Endodermal cell (in vitro differentiated cells): Measurements from ENCODE around the gene TCEAL3. TPM values are rescaled to one million over a fixed set of nuclear protein-coding genes. Genes with fewer than 3 reads are reported as not detected.
A peak's percentile ranks its signal among the peaks of the same experiment; 100 is the strongest.
"Not testable (repeated sequence)": the region's sequence is repeated elsewhere in the genome, so short reads cannot be mapped to it uniquely, and the experiment has no call there.

Experiments
- DNase-seq: peaks from one replicate; pipeline ENCODE4 v3.0.0-alpha.2; 2017
- H3K27ac ChIP-seq: 2 replicates; pipeline ENCODE4 v1.5.1; 2013; ENCODE audit warnings: mild to moderate bottlenecking, low read depth, low read length, moderate library complexity
- H3K27me3 ChIP-seq: 2 replicates; pipeline ENCODE4 v1.6.1; 2013; ENCODE audit warnings: mild to moderate bottlenecking, low read length, moderate library complexity; ENCODE audit not compliant: insufficient read depth, control insufficient read depth, poor library complexity, severe bottlenecking
- H3K36me3 ChIP-seq: 2 replicates; pipeline ENCODE4 v1.7.0; 2013; ENCODE audit warnings: mild to moderate bottlenecking, low read length, moderate library complexity; ENCODE audit not compliant: control insufficient read depth, insufficient read depth
- H3K4me1 ChIP-seq: one replicate; pipeline ENCODE4 v1.7.0; 2013; ENCODE audit warnings: low read length; ENCODE audit not compliant: control insufficient read depth, insufficient read depth
- H3K4me3 ChIP-seq: 2 replicates; pipeline ENCODE4 v1.5.1; 2013; ENCODE audit warnings: mild to moderate bottlenecking, low read length, moderate library complexity
- H3K9ac ChIP-seq: 2 replicates; pipeline ENCODE4 v1.6.1; 2013; ENCODE audit warnings: mild to moderate bottlenecking, low read length, moderate library complexity; ENCODE audit not compliant: poor library complexity, severe bottlenecking; ENCODE audit errors: extremely low read depth
- H3K9me3 ChIP-seq: 2 replicates; pipeline ENCODE4 v1.6.1; 2013; ENCODE audit warnings: mild to moderate bottlenecking, low read length, moderate library complexity; ENCODE audit not compliant: control insufficient read depth
- H3K27ac Mint-ChIP-seq: 2 replicates; pipeline ENCODE4 v1.8.0; 2020; ENCODE audit warnings: mixed read lengths
- H3K27me3 Mint-ChIP-seq: 2 replicates; pipeline ENCODE4 v1.8.0; 2021; ENCODE audit warnings: mild to moderate bottlenecking, mixed read lengths; ENCODE audit not compliant: insufficient read depth
- H3K36me3 Mint-ChIP-seq: 2 replicates; pipeline ENCODE4 v1.8.0; 2020; ENCODE audit warnings: low read depth, mixed read lengths
- H3K4me1 Mint-ChIP-seq: 2 replicates; pipeline ENCODE4 v1.8.0; 2020; ENCODE audit warnings: mixed read lengths
- H3K4me3 Mint-ChIP-seq: 2 replicates; pipeline ENCODE4 v1.8.0; 2020; ENCODE audit warnings: mild to moderate bottlenecking, moderate library complexity, mixed read lengths
- H3K9me3 Mint-ChIP-seq: 2 replicates; pipeline ENCODE4 v1.8.0; 2020; ENCODE audit warnings: mild to moderate bottlenecking, mixed read lengths
- WGBS, 2 experiments: methylation state at CpG; one replicate each; pipeline versions ENCODE4 v1.1.5 to v1.1.7; 2013; ENCODE audit warnings: missing lambda C conversion rate in 2 of 2, mixed read lengths in 1 of 2; ENCODE audit not compliant: insufficient coverage in 1 of 2, insufficient read length in 1 of 2; 5-methylcytosine and 5-hydroxymethylcytosine counted together
- total RNA-seq, 2 donors: library from RNA; stranded (reverse); fragmentation: NEBNext Ultra II Directional in 1 of 2; extraction: Animal tissue kit (Norgen Biotek cat#: 25700) in 1 of 2; gene quantifications; 2 replicates in 1 of 2; 3 replicates in 1 of 2; pipeline ENCODE4 v1.2.1, GENCODE V29; 2021
- TF ChIP-seq, protein P1 (sequence below): fragments of 200-600 bp; sonication (generic); conservative IDR thresholded peaks from 2 replicates; pipeline ENCODE4 v1.5.0; 2021; ENCODE audit warnings: antibody characterized with exemption, mild to moderate bottlenecking

The TCEAL3 gene
- total RNA-seq, 2 donors from 2014 or later = 9.2 to 11.0 TPM

GRCh38 chrX:103635436-103635835, 27.7 kb downstream of the TCEAL3 start:
- H3K36me3 Mint-ChIP-seq = no peaks in the 10 kb centered on the region
- Histone ChIP-seq H3K27ac (no peak overlapping the region), H3K4me3 (no peak overlapping the region), H3K9ac (no peak overlapping the region), H3K36me3 (no peaks in the 10 kb centered on the region), H3K4me1 (no peaks in the 10 kb centered on the region), H3K9me3 (no peaks in the 10 kb centered on the region), H3K27me3 (no peaks in the 10 kb centered on the region)
- WGBS, 2 experiments = 31% methylated on average over 1 of the region's 2 CpGs; no CpG with 5 or more reads in 1 of the 2 experiments
- H3K4me3 Mint-ChIP-seq = no peak overlapping the region
- H3K27me3 Mint-ChIP-seq = peaks cover 2% of the 10 kb centered on the region
- TF ChIP-seq, protein P1, sequence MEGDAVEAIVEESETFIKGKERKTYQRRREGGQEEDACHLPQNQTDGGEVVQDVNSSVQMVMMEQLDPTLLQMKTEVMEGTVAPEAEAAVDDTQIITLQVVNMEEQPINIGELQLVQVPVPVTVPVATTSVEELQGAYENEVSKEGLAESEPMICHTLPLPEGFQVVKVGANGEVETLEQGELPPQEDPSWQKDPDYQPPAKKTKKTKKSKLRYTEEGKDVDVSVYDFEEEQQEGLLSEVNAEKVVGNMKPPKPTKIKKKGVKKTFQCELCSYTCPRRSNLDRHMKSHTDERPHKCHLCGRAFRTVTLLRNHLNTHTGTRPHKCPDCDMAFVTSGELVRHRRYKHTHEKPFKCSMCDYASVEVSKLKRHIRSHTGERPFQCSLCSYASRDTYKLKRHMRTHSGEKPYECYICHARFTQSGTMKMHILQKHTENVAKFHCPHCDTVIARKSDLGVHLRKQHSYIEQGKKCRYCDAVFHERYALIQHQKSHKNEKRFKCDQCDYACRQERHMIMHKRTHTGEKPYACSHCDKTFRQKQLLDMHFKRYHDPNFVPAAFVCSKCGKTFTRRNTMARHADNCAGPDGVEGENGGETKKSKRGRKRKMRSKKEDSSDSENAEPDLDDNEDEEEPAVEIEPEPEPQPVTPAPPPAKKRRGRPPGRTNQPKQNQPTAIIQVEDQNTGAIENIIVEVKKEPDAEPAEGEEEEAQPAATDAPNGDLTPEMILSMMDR = no peak
- no peak overlapping the region for H3K27ac Mint-ChIP-seq
- H3K4me1 Mint-ChIP-seq = peaks cover 2% of the 10 kb centered on the region
- no peaks in the 10 kb centered on the region for H3K9me3 Mint-ChIP-seq
- DNase-seq = no peak

- Histone ChIP-seq H3K4me1 (peaks cover 4% of the 10 kb centered on the region), H3K36me3 (no peaks in the 10 kb centered on the region), H3K9ac (no peak overlapping the region), H3K9me3 (no peaks in the 10 kb centered on the region), H3K27me3 (no peaks in the 10 kb centered on the region), H3K4me3 (no peak overlapping the region), H3K27ac (no peak overlapping the region)
- 100% methylated on average over 1 of the region's 2 CpGs; no CpG with 5 or more reads in 1 of the 2 experiments for whole genome bisulfite sequencing, 2 experiments
- TF ChIP-seq, protein P1 = no peak
- no peaks in the 10 kb centered on the region for H3K9me3 Mint-ChIP-seq
- H3K4me1 Mint-ChIP-seq = peaks cover 7% of the 10 kb centered on the region
- DNase-seq = no peak
- H3K27me3 Mint-ChIP-seq = peaks cover 13% of the 10 kb centered on the region
- no peaks in the 10 kb centered on the region for H3K36me3 Mint-ChIP-seq
- no peak overlapping the region for H3K27ac Mint-ChIP-seq
- no peak overlapping the region for H3K4me3 Mint-ChIP-seq
Measured at GRCh38 chrX:103637604-103638338, 30.0 kb downstream of the TCEAL3 start.

DNA sequence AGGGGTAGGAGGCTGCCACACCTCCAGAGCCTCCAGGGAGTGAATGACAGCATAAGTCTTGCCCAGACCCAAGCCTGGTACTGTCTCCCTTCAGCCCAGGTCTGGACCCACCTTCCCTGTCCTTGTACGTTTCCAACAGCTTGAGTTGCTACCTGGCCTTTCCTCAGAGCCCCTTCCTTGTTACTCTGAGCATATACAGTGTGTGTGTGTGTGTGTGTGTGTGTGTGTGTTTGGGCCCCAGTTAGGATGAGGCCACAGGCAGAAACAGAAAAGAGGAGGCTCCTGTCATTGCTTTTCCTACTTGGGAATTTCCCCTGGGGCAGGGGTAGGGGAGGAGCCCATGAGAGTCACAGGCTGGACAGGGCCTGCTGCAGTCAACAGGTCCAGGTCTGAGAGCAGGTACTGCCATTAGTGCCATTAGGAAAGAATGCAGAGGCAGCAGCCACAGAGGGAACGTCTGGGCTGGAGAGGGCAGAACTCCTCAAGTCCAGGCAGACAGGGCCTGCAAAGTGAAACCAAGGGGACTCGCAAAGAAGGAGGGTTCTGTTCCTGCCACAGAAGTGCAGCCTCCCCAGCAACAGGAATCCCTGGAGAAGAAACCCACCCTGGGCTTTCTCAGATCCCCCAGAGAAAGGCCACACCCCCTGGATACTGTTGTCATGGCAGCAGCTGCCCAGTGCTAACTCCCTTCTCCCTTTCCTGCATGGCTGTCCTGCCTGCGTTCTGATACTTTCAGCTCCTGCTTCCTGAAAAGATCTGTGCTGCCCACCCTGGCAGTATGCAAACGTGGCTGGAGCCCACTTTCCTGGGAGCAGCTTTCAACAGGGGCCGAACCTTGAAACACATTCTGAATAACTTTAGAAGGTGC, 30.9 kb downstream of the TCEAL3 start:
- Mint-ChIP-seq H3K27me3 (peaks cover 13% of the 10 kb centered on the region), H3K4me1 (peaks cover 10% of the 10 kb centered on the region)
- H3K9me3 ChIP-seq, H3K36me3 ChIP-seq, H3K9ac ChIP-seq, H3K27me3 ChIP-seq, H3K9me3 Mint-ChIP-seq, H3K4me3 ChIP-seq, H3K36me3 Mint-ChIP-seq, H3K4me3 Mint-ChIP-seq, H3K27ac Mint-ChIP-seq, H3K4me1 ChIP-seq: not testable (repeated sequence)
- WGBS, 2 experiments = 49 to 71% methylated on average over 1 to 5 of the region's 6 CpGs
- DNase-seq = peak; percentile 92
- peak overlapping the region; percentile 57 for H3K27ac ChIP-seq
